Measurements from ENCODE around the gene RAB1A. TPM values are rescaled to one million over a fixed set of nuclear protein-coding genes. Genes with fewer than 3 reads are reported as not detected.

RAB1A gene
- polyA plus RNA-seq (2012; ENCODE audit: insufficient read length, low read depth) = 82.1 TPM

DNA sequence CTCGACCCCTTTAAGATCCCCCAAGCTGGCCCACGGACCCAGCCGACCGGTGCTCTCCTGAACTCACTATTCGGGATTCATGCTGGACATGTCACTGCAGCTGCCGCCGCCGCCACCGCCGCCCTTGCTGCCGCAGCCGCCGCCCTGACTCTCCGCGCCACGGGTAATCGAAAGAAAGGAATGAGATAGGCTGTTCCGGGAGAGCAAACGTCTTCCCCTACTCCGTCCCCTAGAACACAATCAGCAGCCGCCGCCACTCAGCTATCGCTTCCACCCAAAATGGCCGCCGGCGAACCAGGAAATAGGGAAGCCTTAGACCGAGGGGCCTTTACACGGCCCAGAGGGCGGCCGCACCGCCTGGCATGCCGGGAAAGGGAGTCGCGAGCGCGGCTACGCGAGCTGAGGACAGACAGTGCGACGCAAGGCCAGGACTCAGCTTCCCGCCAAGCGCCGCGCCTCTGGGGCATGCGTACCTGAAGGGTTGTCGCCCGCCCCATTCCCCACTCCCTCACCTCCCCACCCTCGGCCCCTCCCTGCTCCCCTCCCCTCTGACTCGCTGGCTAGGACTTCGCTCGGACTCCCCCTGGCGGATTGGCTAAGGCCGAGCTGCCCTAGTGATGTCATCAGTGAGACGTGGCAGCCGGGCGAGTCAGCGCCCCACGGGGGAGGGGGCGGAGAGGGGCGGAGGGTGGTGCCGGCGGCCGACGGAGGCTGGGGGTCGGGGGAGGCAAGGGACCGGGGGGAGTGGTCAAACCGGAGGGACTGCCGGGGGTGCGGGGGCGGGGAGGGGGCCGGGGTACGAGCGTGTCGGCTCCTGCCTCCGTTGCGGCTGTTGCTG is at the start of gene RAB1A:
Gene RAB1A, minus strand, starts transcription at position 281 of the 838 bp plus-strand sequence. Its CDS starts 191 bp downstream, at position 90.
- TF ChIP-seq POLR2AphosphoS5 (IDR thresholded peaks at IDR 0.05; ENCODE audit: low read depth, low read length) (peak; percentile 74), FOXP2 (optimal IDR thresholded peaks at IDR 0.05; ENCODE audit: borderline replicate concordance, extremely low read depth, extremely low read length, insufficient read depth) (peak; percentile 75), SIN3A (IDR thresholded peaks at IDR 0.05; ENCODE audit: borderline replicate concordance, insufficient read depth, low read length) (no peak; the same call in 1 of the 2 replicates), TAF1 (IDR thresholded peaks at IDR 0.05; ENCODE audit: borderline replicate concordance, insufficient read depth, low read length) (peak; percentile 83; the same call in 1 of the 2 replicates)
- TF ChIP-seq, protein P1, sequence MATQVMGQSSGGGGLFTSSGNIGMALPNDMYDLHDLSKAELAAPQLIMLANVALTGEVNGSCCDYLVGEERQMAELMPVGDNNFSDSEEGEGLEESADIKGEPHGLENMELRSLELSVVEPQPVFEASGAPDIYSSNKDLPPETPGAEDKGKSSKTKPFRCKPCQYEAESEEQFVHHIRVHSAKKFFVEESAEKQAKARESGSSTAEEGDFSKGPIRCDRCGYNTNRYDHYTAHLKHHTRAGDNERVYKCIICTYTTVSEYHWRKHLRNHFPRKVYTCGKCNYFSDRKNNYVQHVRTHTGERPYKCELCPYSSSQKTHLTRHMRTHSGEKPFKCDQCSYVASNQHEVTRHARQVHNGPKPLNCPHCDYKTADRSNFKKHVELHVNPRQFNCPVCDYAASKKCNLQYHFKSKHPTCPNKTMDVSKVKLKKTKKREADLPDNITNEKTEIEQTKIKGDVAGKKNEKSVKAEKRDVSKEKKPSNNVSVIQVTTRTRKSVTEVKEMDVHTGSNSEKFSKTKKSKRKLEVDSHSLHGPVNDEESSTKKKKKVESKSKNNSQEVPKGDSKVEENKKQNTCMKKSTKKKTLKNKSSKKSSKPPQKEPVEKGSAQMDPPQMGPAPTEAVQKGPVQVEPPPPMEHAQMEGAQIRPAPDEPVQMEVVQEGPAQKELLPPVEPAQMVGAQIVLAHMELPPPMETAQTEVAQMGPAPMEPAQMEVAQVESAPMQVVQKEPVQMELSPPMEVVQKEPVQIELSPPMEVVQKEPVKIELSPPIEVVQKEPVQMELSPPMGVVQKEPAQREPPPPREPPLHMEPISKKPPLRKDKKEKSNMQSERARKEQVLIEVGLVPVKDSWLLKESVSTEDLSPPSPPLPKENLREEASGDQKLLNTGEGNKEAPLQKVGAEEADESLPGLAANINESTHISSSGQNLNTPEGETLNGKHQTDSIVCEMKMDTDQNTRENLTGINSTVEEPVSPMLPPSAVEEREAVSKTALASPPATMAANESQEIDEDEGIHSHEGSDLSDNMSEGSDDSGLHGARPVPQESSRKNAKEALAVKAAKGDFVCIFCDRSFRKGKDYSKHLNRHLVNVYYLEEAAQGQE (IDR thresholded peaks at IDR 0.05; ENCODE audit: insufficient read depth in 1 of 2, low read depth in 2 of 2, low read length in 2 of 2) = 0 out of 4 replicates have a peak, but pooled peaks of 1 of the 2 experiments have one; percentile 18

DNA sequence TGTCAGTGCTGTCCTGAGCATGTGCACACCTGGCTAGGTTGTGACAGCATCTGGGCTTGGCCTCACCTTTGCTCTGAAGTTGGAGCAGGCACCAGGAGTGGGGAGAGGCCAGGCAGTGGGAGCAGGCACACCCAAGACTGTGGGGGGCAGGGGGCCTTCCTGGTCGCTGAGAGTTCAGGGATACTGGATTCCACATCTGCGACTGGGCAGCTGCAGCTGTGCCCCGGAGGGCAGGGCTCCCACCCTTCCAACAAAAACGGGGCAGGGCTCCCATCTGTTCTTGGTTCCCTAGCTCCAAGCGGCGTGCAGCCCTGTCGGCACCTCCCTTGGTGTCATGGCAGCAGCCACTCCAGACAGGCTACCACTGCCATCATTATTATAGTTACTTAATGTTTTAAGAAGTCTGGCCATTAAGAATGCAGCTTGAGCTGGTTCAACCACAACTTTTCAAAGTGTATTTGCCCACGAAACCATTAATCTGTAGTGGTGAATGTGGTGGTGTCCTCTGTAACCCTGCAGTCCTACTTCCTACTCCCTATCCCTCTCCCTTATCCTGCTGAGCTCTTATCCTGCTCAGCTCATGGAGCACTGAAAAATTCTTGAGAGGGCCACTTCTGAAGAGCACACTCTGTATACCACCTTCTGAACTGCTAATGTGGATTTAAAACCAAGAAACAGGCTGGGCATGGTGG is 48.0 kb upstream of the RAB1A start:
- TF ChIP-seq, protein P1 (IDR thresholded peaks at IDR 0.05; ENCODE audit: insufficient read depth in 1 of 2, low read depth in 2 of 2, low read length in 2 of 2) = no peak
- no peak for TF ChIP-seq SIN3A (IDR thresholded peaks at IDR 0.05; ENCODE audit: borderline replicate concordance, insufficient read depth, low read length)
- TF ChIP-seq TAF1 (IDR thresholded peaks at IDR 0.05; ENCODE audit: borderline replicate concordance, insufficient read depth, low read length) = no peak
- no peak for TF ChIP-seq FOXP2 (optimal IDR thresholded peaks at IDR 0.05; ENCODE audit: borderline replicate concordance, extremely low read depth, extremely low read length, insufficient read depth)

DNA sequence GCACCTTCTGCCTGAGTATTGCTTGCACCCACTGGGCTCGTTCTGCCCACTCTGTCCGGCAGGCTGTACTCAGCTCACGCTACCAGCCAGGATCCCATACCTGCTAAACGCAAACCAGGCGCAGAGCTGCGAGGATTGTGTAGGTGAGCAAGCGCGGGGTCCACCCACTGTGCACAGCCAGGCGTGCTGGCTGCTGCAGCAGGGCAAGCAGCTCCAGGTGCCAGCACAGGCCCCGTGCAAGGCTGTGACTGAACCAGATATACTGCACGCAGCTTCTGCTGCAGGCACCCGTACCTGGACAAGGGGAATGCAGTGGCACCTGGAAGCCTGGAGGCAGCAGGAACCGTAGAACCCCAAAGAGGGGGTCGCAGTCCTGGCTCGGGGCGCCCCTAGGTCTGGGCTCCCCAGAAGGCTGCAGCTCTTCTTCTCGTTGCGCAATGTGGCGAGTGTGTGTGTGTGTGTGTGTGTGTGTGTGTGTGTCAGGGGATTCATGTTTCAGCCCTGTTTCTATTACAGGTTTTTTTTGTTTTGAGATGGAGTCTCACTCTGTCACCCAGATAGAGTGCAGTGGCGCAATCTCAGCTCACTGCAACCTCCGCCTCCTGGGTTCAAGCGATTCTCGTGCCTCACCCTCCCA is 46.1 kb upstream of the RAB1A start:
- no peak for TF ChIP-seq SIN3A (IDR thresholded peaks at IDR 0.05; ENCODE audit: borderline replicate concordance, insufficient read depth, low read length)
- TF ChIP-seq, protein P1 (IDR thresholded peaks at IDR 0.05; ENCODE audit: insufficient read depth in 1 of 2, low read depth in 2 of 2, low read length in 2 of 2) = no peak
- TF ChIP-seq POLR2AphosphoS5 (IDR thresholded peaks at IDR 0.05; ENCODE audit: low read depth, low read length) = no peak
- no peak for TF ChIP-seq FOXP2 (optimal IDR thresholded peaks at IDR 0.05; ENCODE audit: borderline replicate concordance, extremely low read depth, extremely low read length, insufficient read depth)
- no peak for TF ChIP-seq TAF1 (IDR thresholded peaks at IDR 0.05; ENCODE audit: borderline replicate concordance, insufficient read depth, low read length)

DNA sequence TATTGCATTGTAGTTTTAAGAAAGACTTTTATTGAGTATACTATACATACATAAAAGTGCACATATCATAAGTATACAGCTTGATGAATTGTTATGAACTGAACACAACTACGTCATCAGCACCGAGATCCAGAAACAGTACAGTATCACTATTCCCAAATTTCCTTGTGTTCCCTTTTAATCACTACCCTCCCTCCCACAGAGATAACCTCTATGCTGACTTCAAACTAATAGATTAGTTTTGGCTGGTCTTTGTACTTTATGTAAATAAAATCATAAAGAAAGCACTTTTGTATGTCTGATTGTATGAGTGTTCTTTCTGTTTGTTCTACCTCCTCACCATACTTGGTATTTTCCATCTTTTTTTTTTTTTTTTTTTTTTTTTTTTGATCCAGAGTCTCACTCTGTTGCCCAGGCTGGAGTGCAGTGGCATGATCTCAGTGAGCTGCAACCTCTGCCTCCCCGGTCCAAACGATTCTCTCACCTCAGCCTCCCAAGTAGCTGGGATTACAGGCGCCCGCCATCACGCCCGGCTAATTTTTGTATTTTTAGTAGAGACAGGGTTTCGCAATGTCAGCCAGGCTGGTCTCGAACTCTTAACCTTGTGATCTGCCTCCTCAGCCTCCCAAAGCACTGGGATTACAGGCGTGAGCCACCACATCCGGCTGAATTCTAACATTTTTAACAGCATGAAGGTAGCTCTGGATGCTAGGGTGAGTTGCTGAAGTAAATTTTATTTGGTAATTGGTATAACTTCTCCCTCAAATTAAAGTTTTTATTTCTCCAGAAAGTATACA is 43.3 kb upstream of the RAB1A start:
- TF ChIP-seq, protein P1 (IDR thresholded peaks at IDR 0.05; ENCODE audit: insufficient read depth in 1 of 2, low read depth in 2 of 2, low read length in 2 of 2) = no peak
- TF ChIP-seq SIN3A (IDR thresholded peaks at IDR 0.05; ENCODE audit: borderline replicate concordance, insufficient read depth, low read length) (no peak), POLR2AphosphoS5 (IDR thresholded peaks at IDR 0.05; ENCODE audit: low read depth, low read length) (no peak), TAF1 (IDR thresholded peaks at IDR 0.05; ENCODE audit: borderline replicate concordance, insufficient read depth, low read length) (no peak), FOXP2 (optimal IDR thresholded peaks at IDR 0.05; ENCODE audit: borderline replicate concordance, extremely low read depth, extremely low read length, insufficient read depth) (no peak)

All from PFSK-1 (cell line).